Left renal pelvis (tissue), 4 donors: Measurements from ENCODE around the gene DMP1. TPM values are rescaled to one million over a fixed set of nuclear protein-coding genes. Genes with fewer than 3 reads are reported as not detected.
"Not testable (repeated sequence)": the region's sequence is repeated elsewhere in the genome, so short reads cannot be mapped to it uniquely, and the experiment has no call there.

Source experiments
- DNase-seq, 4 donors: peaks; one replicate each; pipeline ENCODE4 v3.0.0-alpha.2; 2013; ENCODE audit warnings: low read depth in 4 of 4, low spot score in 3 of 4
- polyA plus RNA-seq, 4 donors: library from polyadenylated mRNA; unstranded; fragments of 120-200 nt; gene quantifications; one replicate each; pipeline ENCODE4 v1.2.1, GENCODE V29; 2013; ENCODE audit not compliant: insufficient read length in 4 of 4

DMP1 gene
- polyA plus RNA-seq, 4 donors, result 0.15 TPM; not detected in 3

GRCh38 chr4:87679449-87680169 lies 29.5 kb downstream of the DMP1 start:
- DNase-seq, result peak in 2 of 4 donors; percentile 20 to 22

DNA sequence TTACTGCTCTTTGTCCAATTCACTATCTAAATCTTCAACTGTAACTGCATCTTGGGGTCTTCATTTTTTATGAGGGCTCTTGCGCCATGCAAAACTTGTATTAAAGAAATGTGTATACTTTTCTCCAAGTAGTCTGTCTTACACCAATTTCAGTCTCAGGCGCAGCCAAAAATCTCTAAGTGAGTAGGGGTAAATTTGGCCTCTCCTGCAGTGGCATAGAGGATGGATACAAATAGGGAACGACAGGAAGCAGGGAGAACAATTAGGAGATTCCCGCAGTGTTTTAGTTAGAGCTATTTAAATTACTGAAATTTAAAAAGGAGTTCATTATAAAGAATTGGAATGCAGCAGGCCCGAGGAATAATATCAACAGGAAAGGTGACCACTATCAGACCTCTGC lies 30.2 kb downstream of the DMP1 start:
- no peak for DNase-seq

DNA sequence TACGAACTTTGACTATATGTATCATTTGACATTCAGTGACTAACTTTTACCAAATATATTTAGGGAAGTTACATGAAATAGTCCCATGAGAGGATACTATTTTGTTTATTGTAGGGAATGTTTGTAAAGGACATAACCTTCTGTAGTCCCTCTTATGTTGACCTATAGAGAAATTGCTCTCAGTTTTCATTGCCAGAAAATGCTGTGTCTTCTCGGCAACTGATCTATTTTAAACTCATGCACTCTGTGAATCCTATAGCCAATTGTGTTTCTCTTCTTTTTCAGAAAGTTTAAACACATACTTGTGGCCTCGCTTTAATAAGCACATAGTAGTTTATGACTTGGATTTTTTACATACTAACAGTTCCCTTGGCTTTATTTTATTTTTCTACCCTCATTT lies 38.2 kb downstream of the DMP1 start:
- DNase-seq, result no peak

DNA sequence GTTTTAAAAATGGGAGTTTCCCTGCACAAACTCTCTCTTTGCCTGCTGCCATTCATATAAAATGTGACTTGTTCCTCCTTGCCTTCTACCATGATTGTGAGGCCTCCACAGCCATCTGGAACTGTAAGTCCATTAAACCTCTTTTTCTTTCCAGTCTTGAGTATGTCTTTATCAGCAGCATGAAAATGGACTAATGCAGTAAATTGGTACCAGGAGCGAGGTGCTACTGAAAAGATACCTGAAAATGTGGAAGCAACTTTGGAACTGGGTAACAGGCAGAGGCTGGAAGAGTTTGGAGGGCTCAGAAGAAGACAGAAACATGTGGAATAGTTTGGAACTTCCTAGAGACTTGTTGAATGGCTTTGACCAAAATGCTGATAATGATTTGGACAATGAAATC lies 40.9 kb downstream of the DMP1 start:
- DNase-seq, result not testable (repeated sequence)

- not testable (repeated sequence) for DNase-seq
Observed at GRCh38 chr4:87692060-87692459, 42.0 kb downstream of the DMP1 start.

DNA sequence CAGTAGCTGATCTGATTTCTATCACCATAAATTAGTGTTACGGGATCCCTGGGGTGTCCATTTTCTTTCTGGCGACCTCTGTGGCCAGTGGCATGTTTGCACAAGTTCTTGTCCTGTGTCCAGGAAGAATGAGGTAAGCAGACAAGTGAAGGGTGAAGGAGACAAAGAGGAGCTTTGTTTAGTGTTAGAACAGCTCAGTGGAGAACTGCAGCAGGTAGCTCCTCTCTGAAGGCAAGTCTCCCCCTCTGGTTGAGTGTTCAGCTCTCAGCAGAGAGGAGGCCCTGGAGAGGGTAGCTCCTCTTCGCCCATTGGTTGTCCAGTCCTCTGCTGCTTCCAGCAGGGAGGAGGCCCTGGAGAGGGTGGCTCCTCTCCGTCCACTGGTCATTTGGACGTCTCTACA lies 47.2 kb downstream of the DMP1 start:
- DNase-seq, result no peak

DNA sequence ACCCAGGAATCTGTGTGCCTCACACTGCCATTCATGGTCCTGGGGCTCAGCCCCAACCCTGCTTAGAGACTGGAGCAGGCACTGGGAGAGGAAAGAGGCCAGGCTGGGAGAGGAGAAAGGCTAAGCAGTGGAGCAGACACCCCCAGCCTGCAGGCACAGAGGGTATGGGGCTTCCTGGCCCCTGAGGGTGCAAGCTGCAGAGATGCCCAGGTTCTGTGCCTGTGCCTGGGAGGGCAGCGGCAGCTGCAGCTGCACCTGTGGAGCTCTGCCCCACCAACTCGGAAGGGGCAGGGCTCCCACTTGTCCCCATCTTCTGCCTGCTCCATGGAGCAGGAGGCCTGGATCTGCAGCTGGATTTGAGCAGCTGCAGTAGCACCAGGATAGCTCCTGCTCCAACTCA lies 47.9 kb downstream of the DMP1 start:
- no peak for DNase-seq

DNA sequence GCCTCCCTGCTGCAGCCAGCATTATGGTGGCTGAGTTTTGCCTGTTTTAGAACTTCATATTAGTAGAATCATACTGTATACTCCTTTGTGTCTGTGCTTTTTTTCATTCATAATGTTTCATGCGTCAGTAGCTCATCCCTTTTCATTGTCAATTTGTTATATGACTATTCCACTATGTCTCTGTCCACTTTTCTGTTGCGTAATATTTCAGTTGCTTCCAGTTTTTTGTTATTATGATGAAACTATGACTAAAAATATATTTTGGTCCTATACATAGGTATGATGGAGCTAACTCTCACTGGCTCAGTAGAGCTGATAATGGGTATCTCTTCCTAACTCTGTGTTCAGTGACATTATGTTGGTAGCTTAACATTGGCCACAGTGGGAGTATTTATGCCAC lies 48.3 kb downstream of the DMP1 start:
- DNase-seq, result no peak

DNA sequence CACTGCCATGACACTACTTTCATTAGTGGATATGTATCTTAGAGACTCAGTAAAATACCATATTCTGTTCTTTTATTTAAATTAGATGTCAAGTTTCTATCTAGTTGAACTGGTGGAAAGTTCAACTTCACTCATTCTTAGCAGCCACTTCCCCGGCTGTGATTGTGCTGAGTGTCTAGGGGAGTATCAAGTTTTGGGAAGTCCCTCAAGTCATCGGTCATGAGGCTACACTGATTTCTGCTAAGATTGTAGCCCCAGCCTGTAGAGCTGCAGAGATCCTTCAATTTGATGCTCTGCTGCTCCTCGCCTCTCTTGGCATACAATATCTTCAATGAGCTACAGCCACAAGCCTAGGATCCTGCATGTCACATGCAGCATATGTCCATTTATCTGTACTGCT lies 53.9 kb downstream of the DMP1 start:
- DNase-seq, result no peak

DNA sequence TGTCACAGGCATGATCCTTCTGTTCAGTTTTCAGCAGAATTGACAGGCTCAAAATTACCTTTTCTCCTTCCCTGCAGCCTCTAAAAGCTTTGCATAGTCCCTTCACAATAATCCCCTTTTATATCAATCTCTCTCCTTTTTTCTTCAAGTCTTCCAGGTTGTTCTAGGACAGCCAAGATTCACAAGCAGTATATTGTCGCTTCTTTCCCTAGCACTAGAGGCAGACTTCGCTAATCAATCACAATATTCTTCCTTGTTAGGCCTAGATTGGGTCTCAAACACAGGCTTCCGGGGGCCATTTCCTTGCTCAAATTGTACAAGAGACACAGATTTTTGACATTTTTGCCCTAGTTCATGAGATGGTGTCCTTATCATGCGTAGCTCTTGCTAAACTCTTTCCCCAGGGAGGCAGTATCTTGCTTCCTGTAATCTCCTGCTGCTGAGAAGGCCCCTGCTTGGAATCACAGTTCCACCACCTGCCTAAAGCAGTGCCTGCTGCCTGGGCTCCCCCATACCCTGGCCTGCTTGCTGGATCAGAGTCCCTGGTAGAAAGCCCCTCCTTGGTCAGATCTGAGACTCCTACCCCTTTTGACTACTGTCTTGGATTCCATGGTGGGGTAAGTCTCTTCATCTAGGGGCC lies 57.3 kb downstream of the DMP1 start:
- no peak for DNase-seq

Other genes with a start within 250 kb of the DMP1 start
- gene NUDT9, start 227.7 kb upstream of the DMP1 start, polyA plus RNA-seq, result 10 to 100 TPM; 69.7 to 79.8 (median 72.0) TPM
- 100 to 1,000 TPM in 1 of 4 donors, 10 to 100 TPM in 2, 1 to 10 TPM in 1; 6.5 to 158 (median 33.3) TPM for gene SPARCL1, start 120.9 kb upstream of the DMP1 start, polyA plus RNA-seq
- under 1 TPM in 2 of 4 donors, not detected in 2; 0.05 to 0.06 TPM for gene DSPP, start 41.8 kb upstream of the DMP1 start, polyA plus RNA-seq
- under 1 TPM in 1 of 4 donors, not detected in 3; 0.37 TPM for gene IBSP, start 149.3 kb downstream of the DMP1 start, polyA plus RNA-seq
- gene MEPE, start 182.7 kb downstream of the DMP1 start, polyA plus RNA-seq, result not detected